GDM1 (cell line): ENCODE measurements around the gene TRIM31.

Source experiments
- DNase-seq: peaks from one replicate; lab custom pipeline; 2025; lab: John Stamatoyannopoulos, UW

Gene TRIM31

DNA sequence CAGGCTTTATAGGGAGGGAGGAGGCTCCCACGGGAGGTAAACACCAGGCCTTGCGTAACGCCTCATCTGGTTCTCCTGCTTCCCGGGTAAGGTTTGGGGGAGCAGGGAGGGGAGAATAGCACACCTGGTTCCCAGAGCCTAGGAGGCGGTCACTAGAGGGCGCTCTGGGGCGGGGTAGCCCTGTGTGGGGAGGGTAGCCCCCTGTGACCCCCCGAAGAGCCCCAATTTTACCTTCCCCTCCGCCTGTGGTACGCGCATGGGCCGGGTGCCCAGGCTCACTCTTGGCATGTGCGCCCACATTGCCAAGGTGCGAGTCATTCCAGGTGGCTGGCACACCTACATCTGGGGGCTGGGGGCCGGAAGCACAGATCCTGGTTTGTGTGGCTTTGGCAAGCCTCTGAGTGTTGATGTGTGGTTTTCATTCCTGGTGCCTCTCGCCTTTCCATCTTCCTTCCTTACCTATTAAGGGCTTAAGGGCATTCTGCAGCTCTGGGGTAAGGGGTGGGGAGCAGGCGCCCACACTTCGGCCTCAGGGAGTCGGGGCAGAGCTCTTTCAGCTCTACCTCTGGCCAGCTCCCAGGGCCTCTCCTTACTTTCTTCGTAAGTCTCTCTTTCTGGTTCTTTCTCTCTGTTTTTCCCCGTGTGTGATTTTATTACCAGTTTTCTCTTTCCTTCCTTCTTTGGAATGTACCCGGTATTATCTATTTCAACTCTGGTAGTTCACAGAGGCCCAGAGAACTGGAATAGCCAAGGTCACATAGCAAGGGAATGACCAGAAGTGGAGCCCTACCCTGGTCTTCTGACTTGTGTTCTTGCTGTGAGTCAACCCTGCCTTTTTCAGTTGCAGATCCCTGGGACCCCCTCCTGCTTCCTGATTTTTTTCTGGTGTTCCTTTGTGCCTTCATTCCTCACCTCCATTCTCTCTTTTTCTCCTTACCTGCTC lies 36.8 kb downstream of the TRIM31 start:
- DNase-seq, result no peak

DNA sequence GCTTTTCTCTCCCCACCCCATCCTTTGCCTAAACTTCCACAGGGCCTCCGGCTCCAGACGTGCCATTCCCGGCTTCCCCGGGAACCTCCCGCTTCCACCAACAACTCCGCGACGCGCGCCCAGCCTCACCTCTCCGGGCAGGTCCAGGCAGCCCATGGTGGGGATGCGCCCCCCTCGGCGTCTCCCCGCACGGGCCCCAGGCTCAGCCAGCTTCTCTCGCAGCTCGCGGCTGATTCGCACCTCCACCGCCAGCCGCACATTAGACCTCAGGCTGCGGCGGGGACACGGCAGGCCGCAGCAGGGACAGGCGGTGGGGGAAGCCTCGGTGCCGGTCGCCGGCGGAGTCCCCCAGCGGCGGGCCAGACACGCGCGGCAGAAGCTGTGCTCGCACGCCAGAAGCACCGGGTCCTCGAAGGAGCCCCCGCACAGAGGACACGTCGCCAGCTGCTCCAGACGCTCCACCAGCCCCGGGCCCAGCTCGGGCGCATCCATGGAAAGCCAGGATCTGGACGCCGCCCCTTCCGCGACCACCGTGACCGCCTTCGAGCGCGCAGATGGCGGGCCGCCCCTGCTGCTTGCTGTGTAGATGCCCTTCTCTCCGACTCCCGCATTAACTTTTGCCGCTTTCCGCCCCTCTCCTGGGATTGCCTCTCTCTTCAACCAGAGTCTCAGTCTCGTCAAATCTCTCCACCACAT lies 37.6 kb downstream of the TRIM31 start, which contains the start of gene RNF39:
Gene RNF39, minus strand, starts transcription at position 676 of the 696 bp plus-strand sequence. Its CDS starts 184 bp downstream, at position 492.
- no peak for DNase-seq

DNA sequence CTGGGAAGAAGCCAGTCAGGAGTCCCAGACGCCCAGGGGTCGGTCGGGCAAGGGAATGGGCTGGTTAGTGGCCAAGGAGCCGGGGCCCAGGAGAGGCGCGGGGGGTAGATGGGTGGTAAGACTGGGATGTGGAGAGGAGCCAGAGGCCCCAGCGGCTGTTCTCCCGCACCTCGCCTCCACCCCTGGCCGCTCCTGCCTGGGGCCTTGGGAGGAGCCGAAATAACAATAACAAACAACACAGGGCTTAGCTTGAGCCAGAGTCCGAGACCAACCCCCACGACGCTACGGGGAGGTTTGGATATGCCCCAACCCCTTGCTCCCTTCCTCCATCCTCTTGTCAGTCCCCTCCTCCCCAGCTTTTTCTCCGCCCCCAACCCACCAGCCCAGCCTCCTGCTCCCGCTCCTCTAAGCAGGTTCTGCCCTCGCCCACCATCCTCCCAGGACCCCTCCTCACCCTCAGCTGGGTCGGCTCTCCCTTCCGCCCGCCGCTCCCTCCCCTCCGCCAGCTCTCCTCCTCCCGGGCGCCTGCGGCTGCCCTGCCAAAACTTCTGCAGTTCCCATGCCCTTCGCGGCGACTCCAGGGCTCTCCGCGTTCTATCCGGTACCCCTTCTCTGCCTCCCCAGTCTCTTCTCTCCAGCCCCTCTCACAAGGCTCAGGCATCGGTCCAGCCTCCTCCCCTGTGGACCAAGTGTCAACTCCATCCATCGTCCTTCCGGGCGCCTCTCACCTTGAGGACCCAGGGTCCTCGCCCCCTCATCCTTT lies 38.4 kb downstream of the TRIM31 start:
- DNase-seq, result no peak

DNA sequence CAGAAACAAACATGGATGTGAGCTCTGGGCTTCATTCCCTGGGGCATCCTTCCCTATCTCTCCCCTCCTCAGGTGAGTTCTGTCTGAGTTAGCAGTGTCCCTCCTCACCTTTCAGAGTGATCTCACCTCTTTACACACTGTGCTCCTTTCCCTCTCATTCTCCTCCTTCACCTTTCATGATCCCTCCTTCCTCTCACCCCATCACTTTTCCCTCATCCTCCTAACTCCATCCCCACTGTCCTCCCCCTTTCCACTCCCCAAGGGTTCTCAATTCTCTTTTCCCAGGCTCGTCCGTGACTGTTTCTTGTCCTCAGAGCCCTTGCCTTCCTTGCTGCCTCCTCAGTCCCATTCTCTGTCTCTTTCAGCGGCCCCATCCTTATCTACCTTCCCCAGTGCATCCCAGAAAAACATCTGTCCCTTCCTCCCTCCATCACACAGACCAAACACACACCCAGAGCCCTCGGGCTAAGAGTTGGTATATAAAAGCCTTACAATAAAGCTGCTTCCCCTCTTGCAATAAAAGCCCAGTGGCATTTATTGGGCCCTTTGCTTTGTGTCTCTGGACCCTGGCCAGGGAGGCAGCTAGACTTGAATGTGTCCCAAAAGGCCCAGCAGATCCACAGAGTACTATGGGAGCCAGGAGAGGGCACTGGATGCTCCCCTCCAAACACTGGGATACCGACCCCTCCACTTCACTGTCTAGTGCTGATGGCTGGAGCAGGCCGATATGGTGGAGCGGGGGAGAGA lies 39.2 kb downstream of the TRIM31 start:
- DNase-seq, result no peak

DNA sequence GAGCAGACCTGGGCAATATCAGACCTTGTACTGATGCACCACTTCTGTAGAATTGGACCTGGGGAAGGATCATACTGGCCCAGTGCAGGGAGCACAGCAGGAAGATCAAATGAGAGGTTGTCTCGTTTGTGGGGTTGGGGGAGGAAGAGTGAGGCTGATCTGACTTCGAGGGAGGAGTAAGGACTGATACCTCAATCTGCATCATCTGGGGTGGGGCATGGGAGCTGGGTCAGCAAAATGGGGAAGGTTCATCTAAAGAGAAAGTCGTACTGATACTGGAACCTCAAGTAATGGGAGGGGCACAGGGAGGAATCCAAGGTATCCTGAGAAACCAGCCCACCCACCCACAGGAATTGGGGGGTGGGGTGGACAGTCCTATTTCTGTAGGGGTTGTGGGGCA lies 41.0 kb downstream of the TRIM31 start:
- DNase-seq, result no peak

DNA sequence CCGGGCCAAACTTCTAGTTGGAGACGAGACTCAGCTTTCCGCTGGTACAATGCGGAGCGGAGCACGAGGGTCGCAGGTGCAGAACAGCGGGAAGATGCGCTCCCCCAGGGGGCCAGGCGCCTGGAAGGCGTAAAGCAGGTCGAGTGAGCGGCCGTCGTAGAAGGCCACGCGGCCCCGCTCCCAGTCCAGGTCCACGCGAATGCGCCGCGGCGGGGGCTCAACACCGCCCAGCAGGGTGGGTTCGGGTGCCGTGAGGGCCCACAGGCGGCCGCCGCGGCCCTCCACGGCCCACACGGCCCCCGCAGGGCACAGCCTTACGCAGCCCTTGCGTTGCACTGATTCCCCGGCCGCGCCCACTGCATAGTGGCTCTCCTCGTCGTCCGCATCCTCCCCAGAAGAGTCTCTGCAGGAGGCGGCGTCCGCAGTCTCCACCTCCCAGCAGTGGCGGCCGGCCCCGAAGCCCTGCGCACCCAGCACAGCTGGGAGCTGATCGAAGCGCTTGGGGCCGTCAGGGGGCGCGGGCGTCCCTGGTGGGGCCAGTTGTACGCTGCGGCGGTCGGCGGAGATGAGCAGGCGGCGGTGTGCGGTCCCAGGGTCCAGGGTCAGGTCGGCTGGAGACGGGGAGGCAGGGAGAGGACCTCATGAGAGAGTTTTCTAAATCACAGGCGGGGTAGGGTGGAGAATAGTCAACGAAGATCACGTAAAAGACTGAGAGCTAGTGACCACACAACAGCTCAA lies 41.6 kb downstream of the TRIM31 start:
- DNase-seq, result no peak

DNA sequence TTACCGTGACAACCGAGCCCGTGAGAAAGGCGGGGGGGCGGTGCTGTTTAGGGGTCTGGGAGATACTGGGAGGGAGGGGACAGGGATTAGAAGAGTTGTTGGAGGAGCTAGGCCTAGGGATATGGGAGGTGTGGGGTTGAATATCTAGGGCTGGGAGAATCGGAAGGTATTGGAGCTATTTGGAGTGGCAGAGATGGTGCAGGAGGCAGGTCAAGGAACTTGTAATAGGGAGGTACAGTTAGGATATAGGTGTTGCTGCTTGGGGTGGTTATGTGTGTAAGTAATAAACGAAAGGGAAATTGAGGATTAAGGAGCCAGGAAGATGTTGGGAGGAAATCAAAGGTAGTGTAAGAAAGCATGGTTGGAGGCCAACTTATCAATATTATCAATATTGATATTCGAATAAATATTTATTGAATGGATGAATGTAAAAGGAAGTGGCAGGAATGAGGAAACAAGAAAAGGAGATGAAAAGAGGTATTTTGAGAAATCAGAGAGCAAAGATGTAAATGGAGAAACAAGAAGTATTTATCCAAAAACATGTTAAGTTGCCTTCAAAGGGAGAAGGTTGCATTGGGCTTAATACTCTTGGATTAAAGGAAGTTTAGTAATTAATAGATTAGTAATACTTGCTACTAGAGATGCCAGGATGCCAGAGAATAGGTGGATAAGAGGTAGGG lies 45.3 kb downstream of the TRIM31 start:
- no peak for DNase-seq

DNA sequence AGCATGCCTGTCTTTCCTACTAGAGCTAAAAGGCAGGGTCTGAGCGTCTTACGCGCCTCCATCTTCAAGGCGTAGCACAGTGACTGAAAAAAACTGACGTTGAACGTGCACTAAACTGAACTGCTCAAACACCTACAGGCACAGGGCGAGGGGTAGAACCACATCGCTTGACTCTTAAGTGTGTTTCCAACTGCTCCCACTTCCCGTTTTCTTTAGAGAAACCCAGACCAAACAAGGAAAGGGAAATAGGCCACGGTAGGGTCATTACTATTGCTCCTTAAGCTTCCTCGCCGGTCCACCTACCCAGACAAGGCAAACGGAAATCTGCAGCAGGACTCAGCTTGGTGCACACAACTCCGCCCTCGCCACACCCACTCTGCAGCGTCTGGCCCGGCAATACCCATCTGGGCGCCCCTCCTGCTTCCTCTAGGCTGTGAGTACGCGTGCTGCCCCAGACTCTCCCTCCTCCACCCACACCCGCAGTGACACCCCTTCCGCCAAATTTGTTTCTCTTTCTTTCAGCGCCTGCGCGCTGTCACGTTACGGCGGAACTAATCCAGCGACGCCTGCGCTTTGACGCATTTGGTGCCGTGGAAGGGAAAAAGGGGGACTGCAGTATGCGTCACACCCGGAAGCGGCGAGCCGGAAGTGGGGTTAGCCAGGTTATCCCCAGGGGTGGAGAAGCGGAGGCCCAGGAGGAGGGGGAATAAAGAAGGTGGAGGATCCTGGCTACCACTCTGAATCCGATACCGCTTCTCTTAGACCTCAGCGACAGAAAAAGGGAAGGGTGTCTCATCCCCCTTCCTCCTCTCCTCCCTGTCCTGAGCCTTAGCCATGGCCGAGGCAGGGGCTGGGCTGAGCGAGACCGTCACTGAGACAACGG lies 46.1 kb downstream of the TRIM31 start, which contains the start of gene PPP1R11:
Gene PPP1R11, plus strand, starts transcription at position 622 of the 883 bp plus-strand sequence. Its CDS starts 213 bp downstream, at position 835.
- peak; percentile 99 for DNase-seq

DNA sequence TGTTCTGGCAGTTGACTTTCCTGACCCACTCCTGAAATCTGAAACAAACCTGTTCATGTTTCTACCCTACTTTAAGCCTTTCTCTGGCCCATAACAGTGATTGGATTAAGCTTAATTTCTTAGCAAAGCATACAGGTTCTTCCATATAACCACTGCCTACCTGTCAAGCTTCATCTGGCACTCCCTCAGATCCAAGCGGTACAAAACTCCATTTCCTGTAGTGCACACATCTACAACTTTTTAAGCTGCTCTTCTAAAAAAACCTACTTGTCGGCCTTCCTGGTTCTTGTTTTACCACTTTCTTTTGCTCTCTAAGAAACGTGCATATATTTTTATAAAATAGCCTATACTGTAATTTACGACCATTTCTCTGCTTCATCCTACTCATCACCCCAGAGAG lies 46.8 kb downstream of the TRIM31 start:
- DNase-seq, result no peak

DNA sequence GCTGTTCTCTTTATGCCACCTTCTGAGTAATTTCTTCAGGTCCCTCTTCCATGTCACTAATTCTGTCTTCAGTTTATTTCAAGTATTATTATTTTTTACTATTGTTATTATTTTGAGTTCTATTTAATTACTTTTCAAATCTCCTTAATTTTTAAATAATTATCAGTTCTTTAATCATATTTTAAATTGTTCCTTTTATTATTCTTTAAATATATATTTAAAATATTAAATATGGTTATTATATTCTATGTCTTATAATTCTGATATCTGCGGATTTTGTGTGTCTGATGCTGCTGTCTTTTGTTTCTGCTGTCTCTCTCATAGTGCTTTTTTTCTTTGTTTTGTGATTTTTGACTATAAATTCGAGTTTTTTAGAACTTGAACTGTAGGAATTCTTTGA lies 49.6 kb downstream of the TRIM31 start:
- DNase-seq, result no peak

DNA sequence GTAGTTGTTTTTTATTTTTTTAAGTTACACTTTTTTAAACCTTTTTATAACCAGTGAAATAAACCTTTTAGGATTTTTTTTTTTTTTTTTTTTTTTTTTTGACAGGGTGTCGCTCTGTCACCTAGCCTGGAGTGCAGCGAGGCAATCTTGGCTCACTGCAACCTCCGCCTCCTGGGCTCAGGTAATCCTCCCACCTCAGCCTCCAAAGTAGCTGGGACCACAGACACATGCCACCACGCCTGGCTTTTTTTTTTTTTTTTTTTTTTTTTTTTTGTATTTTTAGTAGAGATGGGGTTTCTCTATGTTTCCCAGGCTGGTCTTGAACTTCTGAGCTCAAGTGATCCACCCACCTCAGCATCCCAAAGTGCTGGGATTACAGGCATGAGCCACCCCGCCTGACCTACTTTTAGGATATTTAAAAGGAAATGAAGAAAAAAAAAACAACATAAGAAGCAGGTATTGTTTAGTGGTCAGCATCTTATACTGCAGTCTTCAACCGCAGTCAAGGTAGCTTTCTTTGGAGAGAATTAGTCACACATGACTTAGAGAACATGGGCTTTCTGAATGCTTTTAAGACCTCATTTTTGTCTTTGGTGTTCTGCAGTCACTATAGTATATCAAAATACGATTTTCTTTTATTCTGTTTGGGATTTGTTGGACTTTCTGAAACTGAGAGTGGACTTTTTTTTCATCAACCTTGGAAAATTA lies 50.3 kb downstream of the TRIM31 start:
- DNase-seq, result no peak

DNA sequence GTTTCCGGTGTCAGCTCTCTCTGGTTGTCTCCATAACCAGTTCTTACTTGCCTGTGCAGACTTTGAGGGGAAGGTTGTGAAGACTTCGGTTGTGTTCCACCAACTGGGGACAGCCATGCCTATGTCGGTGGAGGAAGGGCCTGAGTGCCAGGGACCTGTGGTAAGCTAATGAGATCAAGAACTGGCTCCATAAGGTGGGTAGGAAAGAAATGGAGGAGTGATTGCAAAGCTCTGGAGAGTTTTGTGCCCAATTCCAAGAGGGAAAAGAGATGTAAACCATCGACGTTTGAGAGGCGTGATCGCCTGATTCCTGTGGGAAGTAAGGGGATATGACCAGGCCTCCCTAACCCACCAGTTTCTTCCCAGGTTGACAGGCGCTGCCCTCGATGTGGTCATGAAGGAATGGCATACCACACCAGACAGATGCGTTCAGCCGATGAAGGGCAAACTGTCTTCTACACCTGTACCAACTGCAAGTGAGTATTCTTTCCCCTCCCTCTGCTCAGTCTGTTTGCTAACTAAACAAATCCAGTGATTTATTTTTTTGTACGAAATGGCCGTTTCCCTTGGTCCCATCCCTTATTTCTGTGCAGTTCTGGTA lies 50.9 kb downstream of the TRIM31 start:
- peak; percentile 26 for DNase-seq

DNA sequence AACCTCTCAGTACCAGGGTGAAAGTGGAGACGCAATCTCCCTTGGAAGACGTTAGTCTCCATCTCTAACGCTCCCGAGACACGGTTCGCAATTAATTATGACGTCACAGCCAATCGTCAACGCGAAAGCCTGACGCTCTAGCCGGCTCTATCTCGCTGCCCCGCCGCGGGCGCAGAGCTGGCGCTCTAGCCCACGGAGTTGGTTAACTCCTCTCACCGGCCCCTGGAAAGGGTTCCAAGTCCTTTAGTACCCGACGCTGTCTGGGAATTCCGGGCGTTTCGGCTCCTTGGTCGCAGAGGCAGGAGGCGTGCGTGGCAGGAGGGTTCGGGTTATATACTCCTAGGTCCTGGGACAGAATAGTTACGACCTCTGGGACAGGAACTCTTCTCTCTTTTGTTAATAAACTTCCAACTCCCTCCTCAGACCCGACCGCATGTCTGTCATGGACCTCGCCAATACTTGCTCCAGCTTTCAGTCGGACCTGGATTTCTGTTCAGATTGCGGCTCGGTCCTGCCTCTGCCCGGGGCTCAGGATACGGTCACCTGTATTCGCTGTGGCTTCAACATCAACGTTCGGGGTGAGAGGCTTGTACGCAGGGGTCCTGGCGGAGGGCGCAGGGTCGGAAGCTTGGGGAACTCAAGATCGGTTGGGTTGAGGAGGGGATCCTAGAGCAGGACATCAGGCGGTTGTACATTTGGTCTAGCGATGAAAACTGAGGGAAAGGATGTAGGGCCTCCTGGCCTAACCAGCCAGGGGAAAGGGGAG lies 51.6 kb downstream of the TRIM31 start, which contains the start of gene POLR1H:
Gene POLR1H, plus strand, starts transcription at position 174 of the 766 bp plus-strand sequence. Its CDS starts 260 bp downstream, at position 434.
- DNase-seq, result peak; percentile 88

DNA sequence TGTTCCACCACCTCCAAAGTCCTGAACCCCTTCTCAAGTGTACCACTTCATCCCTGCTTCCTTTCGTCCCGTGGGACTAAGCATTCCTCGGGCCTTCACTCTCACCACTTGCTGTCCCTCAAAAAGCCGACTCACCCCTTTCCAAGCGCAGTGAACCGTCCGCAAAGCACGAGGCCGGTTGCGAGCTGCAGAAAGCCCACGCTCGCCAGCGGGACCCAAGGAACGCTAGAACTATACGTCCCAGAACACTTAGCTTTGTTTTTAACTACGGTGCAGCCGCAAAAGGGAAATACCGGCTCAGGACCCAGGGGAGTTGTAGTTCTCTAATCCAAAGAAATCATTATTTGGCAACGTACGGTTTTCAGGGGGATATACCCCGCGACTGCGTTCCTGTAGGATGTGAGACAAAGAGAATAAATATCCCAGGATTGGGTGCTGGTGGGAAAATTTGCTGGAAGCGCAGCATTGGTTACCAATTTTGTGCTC lies 52.2 kb downstream of the TRIM31 start:
- no peak for DNase-seq

DNA sequence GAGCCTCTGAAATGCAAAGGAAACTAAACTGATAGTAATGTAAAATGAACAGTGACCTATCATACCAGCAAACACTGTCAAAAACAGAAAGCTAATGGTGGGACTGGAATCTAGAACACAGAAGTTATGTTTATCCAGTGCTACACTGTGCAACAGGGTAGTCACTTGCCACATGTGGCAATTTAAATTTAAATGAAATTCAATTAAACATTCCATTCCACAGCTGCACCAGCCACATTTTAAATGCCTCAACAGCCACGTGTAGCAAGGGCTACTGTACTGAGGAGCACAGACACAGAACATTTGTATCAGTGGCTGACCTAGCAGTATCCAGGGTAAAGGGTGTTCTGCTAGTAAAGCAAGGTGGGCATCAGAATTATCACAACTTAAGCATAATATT lies 57.4 kb downstream of the TRIM31 start:
- no peak for DNase-seq

DNA sequence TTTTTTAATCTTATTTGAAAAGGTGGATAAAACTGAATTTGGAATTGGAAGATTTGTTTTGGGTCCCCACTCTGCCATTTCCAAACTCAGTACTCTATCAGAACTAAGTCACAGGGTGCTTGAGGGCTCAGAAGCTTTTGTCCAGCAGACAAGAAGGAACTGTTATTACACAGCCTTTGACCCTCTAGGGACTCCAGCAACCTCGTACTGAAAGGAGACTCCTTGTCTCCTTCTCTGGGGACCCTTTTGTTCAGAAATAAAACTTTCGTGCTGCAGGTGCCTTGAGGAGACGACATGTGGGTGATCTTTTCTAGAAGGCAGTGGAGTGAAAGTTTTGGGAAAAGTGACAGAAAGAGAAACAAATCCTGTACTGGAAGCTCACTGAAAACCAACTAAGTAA lies 59.2 kb downstream of the TRIM31 start:
- no peak for DNase-seq
